K562 treated with DMSO at 1 percent for 48 hours (cell line): ENCODE measurements around the gene KIF24. TPM values are rescaled to one million over a fixed set of nuclear protein-coding genes. Genes with fewer than 3 reads are reported as not detected.

Experiments used
- total RNA-seq: library from RNA; unstranded; fragments of 300-600 nt; gene quantifications from 2 replicates; pipeline ENCODE4 v1.2.3, GENCODE V29; 2022; ENCODE audit warnings: low replicate concordance; ENCODE audit errors: extremely low read depth

Gene KIF24, protein sequence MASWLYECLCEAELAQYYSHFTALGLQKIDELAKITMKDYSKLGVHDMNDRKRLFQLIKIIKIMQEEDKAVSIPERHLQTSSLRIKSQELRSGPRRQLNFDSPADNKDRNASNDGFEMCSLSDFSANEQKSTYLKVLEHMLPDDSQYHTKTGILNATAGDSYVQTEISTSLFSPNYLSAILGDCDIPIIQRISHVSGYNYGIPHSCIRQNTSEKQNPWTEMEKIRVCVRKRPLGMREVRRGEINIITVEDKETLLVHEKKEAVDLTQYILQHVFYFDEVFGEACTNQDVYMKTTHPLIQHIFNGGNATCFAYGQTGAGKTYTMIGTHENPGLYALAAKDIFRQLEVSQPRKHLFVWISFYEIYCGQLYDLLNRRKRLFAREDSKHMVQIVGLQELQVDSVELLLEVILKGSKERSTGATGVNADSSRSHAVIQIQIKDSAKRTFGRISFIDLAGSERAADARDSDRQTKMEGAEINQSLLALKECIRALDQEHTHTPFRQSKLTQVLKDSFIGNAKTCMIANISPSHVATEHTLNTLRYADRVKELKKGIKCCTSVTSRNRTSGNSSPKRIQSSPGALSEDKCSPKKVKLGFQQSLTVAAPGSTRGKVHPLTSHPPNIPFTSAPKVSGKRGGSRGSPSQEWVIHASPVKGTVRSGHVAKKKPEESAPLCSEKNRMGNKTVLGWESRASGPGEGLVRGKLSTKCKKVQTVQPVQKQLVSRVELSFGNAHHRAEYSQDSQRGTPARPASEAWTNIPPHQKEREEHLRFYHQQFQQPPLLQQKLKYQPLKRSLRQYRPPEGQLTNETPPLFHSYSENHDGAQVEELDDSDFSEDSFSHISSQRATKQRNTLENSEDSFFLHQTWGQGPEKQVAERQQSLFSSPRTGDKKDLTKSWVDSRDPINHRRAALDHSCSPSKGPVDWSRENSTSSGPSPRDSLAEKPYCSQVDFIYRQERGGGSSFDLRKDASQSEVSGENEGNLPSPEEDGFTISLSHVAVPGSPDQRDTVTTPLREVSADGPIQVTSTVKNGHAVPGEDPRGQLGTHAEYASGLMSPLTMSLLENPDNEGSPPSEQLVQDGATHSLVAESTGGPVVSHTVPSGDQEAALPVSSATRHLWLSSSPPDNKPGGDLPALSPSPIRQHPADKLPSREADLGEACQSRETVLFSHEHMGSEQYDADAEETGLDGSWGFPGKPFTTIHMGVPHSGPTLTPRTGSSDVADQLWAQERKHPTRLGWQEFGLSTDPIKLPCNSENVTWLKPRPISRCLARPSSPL (N-terminal part only)
- total RNA-seq: not detected in 2 replicates

DNA sequence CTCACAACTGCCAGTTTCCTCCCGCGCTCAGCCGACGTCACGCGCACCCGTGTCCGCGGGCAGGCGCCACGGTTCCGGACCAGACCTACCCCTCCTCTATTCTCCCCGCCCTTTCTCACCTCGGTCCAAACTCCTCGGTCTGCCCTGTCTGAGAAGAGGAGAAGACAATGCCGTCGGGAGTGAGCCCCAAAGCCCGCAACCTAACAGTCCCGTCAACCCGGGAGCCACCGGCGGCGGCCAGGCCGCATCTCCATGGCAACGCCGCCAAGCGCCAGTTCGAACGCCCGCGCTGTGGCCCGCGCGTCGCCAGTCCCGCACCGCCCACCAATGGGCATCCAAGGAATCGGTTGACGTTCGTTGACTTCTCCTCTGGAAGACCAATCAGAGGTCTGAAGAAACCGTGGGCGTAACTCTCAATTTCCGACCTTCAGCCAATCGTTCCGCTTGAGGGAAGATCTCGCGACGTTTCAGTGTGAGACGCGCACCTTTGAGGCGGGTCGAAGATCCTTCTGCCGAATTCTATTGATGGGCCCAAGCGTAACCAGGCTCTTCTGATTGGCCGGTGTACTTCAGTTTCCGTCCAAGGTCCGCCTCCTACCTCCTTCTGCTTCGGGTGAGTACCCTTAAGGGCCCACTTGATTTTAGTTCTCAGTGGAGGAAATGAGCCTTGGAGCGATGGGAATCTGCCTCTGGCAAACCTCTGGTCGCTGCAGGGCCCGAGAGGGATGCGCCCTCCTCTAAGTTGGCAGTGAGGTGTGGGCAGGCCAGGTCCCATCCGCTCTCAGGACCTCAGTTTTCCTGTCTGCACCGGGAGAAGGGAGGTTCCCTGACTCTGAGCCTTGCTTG lies at the start of gene KIF24, which contains the start of gene NUDT2:
TSS of gene KIF24 (minus strand) at position 282 of the 846 bp plus-strand sequence. CDS start 17,922 bp downstream, outside the sequence.
TSS of gene NUDT2 (plus strand) at position 583 of the 846 bp plus-strand sequence. CDS start 9,471 bp downstream, outside the sequence.

DNA sequence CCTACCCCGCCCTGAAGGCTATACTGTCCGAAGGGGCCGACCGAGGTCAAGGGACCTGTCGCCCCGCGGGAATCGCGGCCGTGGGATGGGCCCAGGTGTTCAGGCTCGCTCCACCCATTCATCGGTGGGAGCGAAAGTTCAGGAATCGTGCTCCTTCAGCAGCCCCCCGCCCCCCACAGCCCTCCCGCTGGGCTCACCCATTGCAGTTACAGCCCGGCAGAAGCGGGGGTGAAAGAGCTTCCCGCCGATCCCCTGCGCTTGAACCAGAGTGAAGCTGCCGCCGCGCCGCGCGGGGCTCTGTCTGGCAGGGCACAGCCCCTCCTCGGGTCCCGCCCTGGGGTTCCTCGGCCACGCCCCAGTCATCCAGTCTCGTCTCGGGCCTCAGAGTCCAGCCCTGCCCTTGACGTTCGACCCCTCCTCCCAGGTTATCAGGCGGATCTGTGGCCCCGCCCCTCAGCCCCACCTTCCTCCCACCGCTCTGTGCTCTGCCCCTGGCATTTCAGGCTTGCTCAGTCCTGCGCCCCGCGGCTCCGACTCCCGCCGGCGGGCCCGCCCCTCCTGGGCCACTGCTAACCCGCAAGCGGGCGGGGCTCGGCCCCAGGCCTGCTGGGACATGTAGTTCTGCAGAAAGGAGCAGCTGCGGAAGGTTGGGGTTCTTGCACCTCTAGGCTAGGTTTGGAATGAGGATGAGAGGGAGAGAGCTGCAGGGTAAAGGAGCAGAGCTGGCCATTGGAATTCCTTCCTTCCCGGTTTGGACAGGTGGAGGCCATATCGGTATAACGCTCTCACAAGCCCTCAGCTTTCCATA lies 47.7 kb upstream of the KIF24 start, which contains the start of gene MYORG:
TSS of gene MYORG (minus strand) at position 303 of the 808 bp plus-strand sequence. CDS start 3,955 bp downstream, outside the sequence.

Other genes starting within 250 kb of the KIF24 start
- gene DCAF12, start 202.6 kb downstream of the KIF24 start, total RNA-seq: not detected in 2 replicates
- gene UBAP1, start 150.2 kb downstream of the KIF24 start, total RNA-seq: not detected in 2 replicates
- not detected in 2 replicates for gene NUDT2, start 301 bp upstream of the KIF24 start, total RNA-seq
- gene MYORG, start 47.6 kb upstream of the KIF24 start, total RNA-seq: not detected in 2 replicates
- not detected in 2 replicates for gene FAM219A, start 129.3 kb upstream of the KIF24 start, total RNA-seq
- gene DNAI1, start 129.5 kb upstream of the KIF24 start, total RNA-seq: not detected in 2 replicates
- not detected in 2 replicates for gene ENHO, start 193.7 kb upstream of the KIF24 start, total RNA-seq